HepG2 (cell line): Measurements from ENCODE around the gene NEUROD6. TPM values are rescaled to one million over a fixed set of nuclear protein-coding genes. Genes with fewer than 3 reads are reported as not detected.
A peak's percentile ranks its signal among the peaks of the same experiment; 100 is the strongest.

Source experiments
- ATAC-seq: fragments of 200-7000 bp; cut with Tn5 transposase; 3 replicates; pipeline ENCODE4 v1.9.1; 2020; ENCODE audit warnings: mild to moderate bottlenecking, moderate library complexity
- BruUV-seq: library from RNA; stranded (reverse); fragments of 400-500 nt; replicated peaks from 2 replicates; lab custom pipeline; 2021; lab: Mats Ljungman, UMichigan
- CTCF ChIA-PET: fragments of 300-600 bp; formaldehyde crosslinking; extraction: SDS; loops from one replicate; lab custom pipeline; 2021; ENCODE audit warnings: low total read pairs, inconsistent platforms, low intra/inter-chr PET ratio; lab: Yijun Ruan, JAX
- POLR2A ChIA-PET: fragments of 350-600 bp; sonication (Branson Sonifier 250); formaldehyde crosslinking; loops from one replicate; lab custom pipeline; 2020; ENCODE audit warnings: antibody characterized with exemption, inconsistent platforms; lab: Yijun Ruan, JAX
- DNase-seq: peaks from one replicate; pipeline ENCODE4 v3.0.0-alpha.2; 2015; ENCODE audit warnings: low spot score
- FAIRE-seq: peaks from 3 replicates; lab custom pipeline; 2011; peaks lifted over from hg19 to GRCh38; lab: Jason Lieb, UNC
- H2AFZ ChIP-seq: one replicate; pipeline ENCODE4 v1.6.1; 2011; ENCODE audit warnings: low read length, inconsistent platforms
- H3K27ac ChIP-seq: fragments of 300-600 bp; 3 replicates; pipeline ENCODE4 v1.8.0; 2011; ENCODE audit warnings: mixed run types, mild to moderate bottlenecking, mixed read lengths, low read length, inconsistent platforms; ENCODE audit not compliant: insufficient read depth; ENCODE audit errors: extremely low read length
- H3K27me3 ChIP-seq, 2 experiments: fragments of 200-600 bp in 1 of 2; 2 replicates in 1 of 2; 3 replicates in 1 of 2; pipeline versions ENCODE4 v1.6.0 to v1.8.0; 2011; ENCODE audit warnings: low read length in 2 of 2, mild to moderate bottlenecking in 2 of 2, moderate library complexity in 2 of 2, inconsistent platforms in 1 of 2; ENCODE audit not compliant: insufficient read depth in 2 of 2, control insufficient read depth in 1 of 2
- H3K36me3 ChIP-seq, 2 experiments: fragments of 200-600 bp in 1 of 2; replicated peaks in 1 of 2; 2 replicates in 1 of 2; 3 replicates in 1 of 2; pipeline versions ENCODE4 v1.5.1 to v1.8.0; 2011; ENCODE audit warnings: low read length in 2 of 2, inconsistent platforms in 1 of 2; ENCODE audit not compliant: insufficient read depth in 2 of 2, control insufficient read depth in 1 of 2
- H3K4me1 ChIP-seq: 2 replicates; pipeline ENCODE4 v1.5.1; 2012; ENCODE audit warnings: low read length, inconsistent platforms; ENCODE audit not compliant: insufficient read depth
- H3K4me2 ChIP-seq: 2 replicates; pipeline ENCODE4 v1.6.0; 2011; ENCODE audit warnings: low read depth, low read length, inconsistent platforms
- H3K4me3 ChIP-seq, 3 experiments: fragments of 200-600 bp in 1 of 3; sonication (generic), shearing (Covaris generic) in 1 of 3; replicated peaks in 1 of 3; 2 replicates each; pipeline ENCODE4 v1.5.1; 2011 to 2016; ENCODE audit warnings: low read length in 3 of 3, inconsistent platforms in 2 of 3, low read depth in 2 of 3, mild to moderate bottlenecking in 2 of 3, control low read depth in 1 of 3, mixed read lengths in 1 of 3; ENCODE audit not compliant: insufficient read depth in 1 of 3
- H3K79me2 ChIP-seq: one replicate; pipeline ENCODE4 v1.6.1; 2011; ENCODE audit warnings: low read length, inconsistent platforms; ENCODE audit not compliant: insufficient read depth
- H3K9ac ChIP-seq: 2 replicates; pipeline ENCODE4 v1.6.0; 2011; ENCODE audit warnings: mild to moderate bottlenecking, low read depth, low read length, inconsistent platforms; ENCODE audit not compliant: insufficient read depth
- H3K9me3 ChIP-seq: 2 replicates; pipeline ENCODE4 v1.5.1; 2012; ENCODE audit warnings: mild to moderate bottlenecking, low read length
- H4K20me1 ChIP-seq: 2 replicates; pipeline ENCODE4 v1.6.0; 2011; ENCODE audit warnings: inconsistent platforms, mild to moderate bottlenecking, low read length, moderate library complexity; ENCODE audit not compliant: insufficient read depth
- ZNF543 ChIP-seq: sonication (generic); formaldehyde crosslinking; IDR thresholded peaks from 2 replicates; pipeline ENCODE4 v1.4.0; 2020; ENCODE audit warnings: mild to moderate bottlenecking, missing genetic modification reagents
- WGBS: methylation state at CpG from one replicate; pipeline ENCODE4 v1.1.6; 2017; ENCODE audit warnings: low lambda C conversion rate; 5-methylcytosine and 5-hydroxymethylcytosine counted together
- in situ Hi-C: cut with HindIII; loops from 2 replicates; pipeline ENCODE4 v1.10.0; 2017; ENCODE audit warnings: low pct_unique_long_range_greater_than_20kb; ENCODE audit not compliant: extremely low pct_ligation_motif_present
- intact Hi-C: fragments of 100-400 bp; cut with micrococcal nuclease; formaldehyde crosslinking; loops from one replicate; pipeline ENCODE4 v1.10.0; 2022; ENCODE audit not compliant: unreplicated experiment
- polyA plus RNA-seq, 8 experiments: library from polyadenylated mRNA; depleted of rRNA in 3 of 8; stranded (reverse) in 7 of 8; unstranded in 1 of 8; fragments of >200 nt; fragmentation: Illumina TruSeq in 4 of 8; extraction: Trizol in 4 of 8; gene quantifications; 2 replicates each; pipeline versions ENCODE4 v1.2.1 to v1.2.3, GENCODE V29; 2011 to 2016; ENCODE audit warnings: low read depth in 4 of 8, missing spikeins in 1 of 8, mixed read lengths in 1 of 8; ENCODE audit not compliant: insufficient read depth in 1 of 8
- total RNA-seq, 5 experiments: library from RNA; depleted of rRNA; stranded (reverse); fragments of >200 nt; fragmentation: Illumina TruSeq; extraction: Trizol; gene quantifications; 2 replicates each; pipeline ENCODE4 v1.2.3, GENCODE V29; 2016; ENCODE audit warnings: low read depth in 1 of 5
- TF ChIP-seq, protein P1 (sequence below), 2 experiments: fragments of 450-650 bp in 1 of 2; sonication (generic) in 1 of 2; formaldehyde crosslinking in 1 of 2; IDR thresholded peaks; 2 replicates each; pipeline versions ENCODE4 v1.6.1 to v1.8.0; 2016 to 2022; ENCODE audit warnings: antibody characterized with exemption in 1 of 2, mild to moderate bottlenecking in 1 of 2, missing genetic modification reagents in 1 of 2

NEUROD6 gene
- total and polyA plus RNA-seq, 2 of the 13 experiments (the other 11 are each of a cell fraction or from before 2014, with no cell fraction given), result not detected

- FAIRE-seq, result no peak
- H3K9me3 ChIP-seq, result no peaks in the 10 kb centered on the region
- H3K9ac ChIP-seq, result no peak overlapping the region
- H2AFZ ChIP-seq, result no peak overlapping the region
- H3K79me2 ChIP-seq, result no peaks in the 10 kb centered on the region
- no peaks in the 10 kb centered on the region for H3K36me3 ChIP-seq
- no peak for ATAC-seq
- no peak for TF ChIP-seq ZNF543 (CRISPR knock-in tag)
- TF ChIP-seq, protein P1, sequence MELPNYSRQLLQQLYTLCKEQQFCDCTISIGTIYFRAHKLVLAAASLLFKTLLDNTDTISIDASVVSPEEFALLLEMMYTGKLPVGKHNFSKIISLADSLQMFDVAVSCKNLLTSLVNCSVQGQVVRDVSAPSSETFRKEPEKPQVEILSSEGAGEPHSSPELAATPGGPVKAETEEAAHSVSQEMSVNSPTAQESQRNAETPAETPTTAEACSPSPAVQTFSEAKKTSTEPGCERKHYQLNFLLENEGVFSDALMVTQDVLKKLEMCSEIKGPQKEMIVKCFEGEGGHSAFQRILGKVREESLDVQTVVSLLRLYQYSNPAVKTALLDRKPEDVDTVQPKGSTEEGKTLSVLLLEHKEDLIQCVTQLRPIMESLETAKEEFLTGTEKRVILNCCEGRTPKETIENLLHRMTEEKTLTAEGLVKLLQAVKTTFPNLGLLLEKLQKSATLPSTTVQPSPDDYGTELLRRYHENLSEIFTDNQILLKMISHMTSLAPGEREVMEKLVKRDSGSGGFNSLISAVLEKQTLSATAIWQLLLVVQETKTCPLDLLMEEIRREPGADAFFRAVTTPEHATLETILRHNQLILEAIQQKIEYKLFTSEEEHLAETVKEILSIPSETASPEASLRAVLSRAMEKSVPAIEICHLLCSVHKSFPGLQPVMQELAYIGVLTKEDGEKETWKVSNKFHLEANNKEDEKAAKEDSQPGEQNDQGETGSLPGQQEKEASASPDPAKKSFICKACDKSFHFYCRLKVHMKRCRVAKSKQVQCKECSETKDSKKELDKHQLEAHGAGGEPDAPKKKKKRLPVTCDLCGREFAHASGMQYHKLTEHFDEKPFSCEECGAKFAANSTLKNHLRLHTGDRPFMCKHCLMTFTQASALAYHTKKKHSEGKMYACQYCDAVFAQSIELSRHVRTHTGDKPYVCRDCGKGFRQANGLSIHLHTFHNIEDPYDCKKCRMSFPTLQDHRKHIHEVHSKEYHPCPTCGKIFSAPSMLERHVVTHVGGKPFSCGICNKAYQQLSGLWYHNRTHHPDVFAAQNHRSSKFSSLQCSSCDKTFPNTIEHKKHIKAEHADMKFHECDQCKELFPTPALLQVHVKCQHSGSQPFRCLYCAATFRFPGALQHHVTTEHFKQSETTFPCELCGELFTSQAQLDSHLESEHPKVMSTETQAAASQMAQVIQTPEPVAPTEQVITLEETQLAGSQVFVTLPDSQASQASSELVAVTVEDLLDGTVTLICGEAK (IDR thresholded peaks at IDR 0.05), result peak; percentile 81
- TF ChIP-seq, protein P1 (CRISPR knock-in tag; IDR thresholded peaks at IDR 0.05), result no peak
- DNase-seq, result no peak
- intact Hi-C loops (no loop called here), in situ Hi-C loops (no loop called here)
- 0% methylated on average over 2 of the region's 2 CpGs for WGBS
- ChIA-PET CTCF (no interaction called here), POLR2A (no interaction called here)
- no peak overlapping the region for H3K4me3 ChIP-seq
- H4K20me1 ChIP-seq, result no peaks in the 10 kb centered on the region
- H3K4me2 ChIP-seq, result no peak overlapping the region
- H3K4me1 ChIP-seq, result 0 out of 2 replicates have a peak, but pooled peaks cover 5% of the 10 kb centered on the region
- no peak overlapping the region for H3K27ac ChIP-seq
- BruUV-seq, result no TSS peak
- H3K27me3 ChIP-seq, result no peaks in the 10 kb centered on the region
These were observed 23.6 kb downstream of the NEUROD6 start for GRCh38 chr7:31316876-31317275.
